Measurements from ENCODE around the gene TRIM69.

The TRIM69 gene

GRCh38 chr15:44790656-44791055, 54.3 kb downstream of the TRIM69 start:
- Histone ChIP-seq H4K20me1 (ENCODE audit: control insufficient read depth, insufficient read depth, low read depth, low read length) (no peaks in the 10 kb centered on the region), H3K9me3 (ENCODE audit: control insufficient read depth, insufficient read depth, low read length) (no peaks in the 10 kb centered on the region), H3K27ac (ENCODE audit: low read depth, low read length) (no peak overlapping the region), H3K4me2 (ENCODE audit: low read length) (no peak overlapping the region), H3K4me3 (ENCODE audit: low read length) (no peak overlapping the region), H3K9me2 (replicated peaks; ENCODE audit: control insufficient read depth, low read length) (no peaks in the 10 kb centered on the region), H3F3A (ENCODE audit: control insufficient read depth, insufficient read depth) (no peaks in the 10 kb centered on the region), H3K27me3 (ENCODE audit: control insufficient read depth, low read length) (peaks cover 6% of the 10 kb centered on the region; the same call in 1 of the 2 replicates), H3K36me3 (ENCODE audit: control insufficient read depth, low read length) (no peaks in the 10 kb centered on the region), H3K79me2 (ENCODE audit: control insufficient read depth, low read length) (no peaks in the 10 kb centered on the region), H3K4me1 (ENCODE audit: control insufficient read depth, low read length) (no peaks in the 10 kb centered on the region)
- no peak for TF ChIP-seq CTCF (IDR thresholded peaks at IDR 0.05; ENCODE audit: low read depth, low read length, poor library complexity, severe bottlenecking)
- no peak for TF ChIP-seq EZH2phosphoT487 (IDR thresholded peaks at IDR 0.05; ENCODE audit: borderline replicate concordance, low read length)

- no peaks in the 10 kb centered on the region for H3K9me2 ChIP-seq (replicated peaks; ENCODE audit: control insufficient read depth, low read length)
- H3K27me3 ChIP-seq (ENCODE audit: control insufficient read depth, low read length), result peaks cover 6% of the 10 kb centered on the region; the same call in 1 of the 2 replicates
- no peak for TF ChIP-seq CTCF (IDR thresholded peaks at IDR 0.05; ENCODE audit: low read depth, low read length, poor library complexity, severe bottlenecking)
- H3K27ac ChIP-seq (ENCODE audit: low read depth, low read length), result no peak overlapping the region
- H3F3A ChIP-seq (ENCODE audit: control insufficient read depth, insufficient read depth), result no peaks in the 10 kb centered on the region
- no peaks in the 10 kb centered on the region for H4K20me1 ChIP-seq (ENCODE audit: control insufficient read depth, insufficient read depth, low read depth, low read length)
- no peak overlapping the region for H3K4me3 ChIP-seq (ENCODE audit: low read length)
- H3K79me2 ChIP-seq (ENCODE audit: control insufficient read depth, low read length), result no peaks in the 10 kb centered on the region
- no peaks in the 10 kb centered on the region for H3K9me3 ChIP-seq (ENCODE audit: control insufficient read depth, insufficient read depth, low read length)
- H3K36me3 ChIP-seq (ENCODE audit: control insufficient read depth, low read length), result no peaks in the 10 kb centered on the region
- no peaks in the 10 kb centered on the region for H3K4me1 ChIP-seq (ENCODE audit: control insufficient read depth, low read length)
- H3K4me2 ChIP-seq (ENCODE audit: low read length), result no peak overlapping the region
Measured at GRCh38 chr15:44792715-44793114, 56.4 kb downstream of the TRIM69 start.

- Histone ChIP-seq H3K9me3 (ENCODE audit: control insufficient read depth, insufficient read depth, low read length) (no peaks in the 10 kb centered on the region), H4K20me1 (ENCODE audit: control insufficient read depth, insufficient read depth, low read depth, low read length) (no peaks in the 10 kb centered on the region), H3K4me3 (ENCODE audit: low read length) (no peak overlapping the region), H3K36me3 (ENCODE audit: control insufficient read depth, low read length) (no peaks in the 10 kb centered on the region), H3K9me2 (replicated peaks; ENCODE audit: control insufficient read depth, low read length) (no peaks in the 10 kb centered on the region), H3K79me2 (ENCODE audit: control insufficient read depth, low read length) (no peaks in the 10 kb centered on the region), H3K27me3 (ENCODE audit: control insufficient read depth, low read length) (peaks cover 5% of the 10 kb centered on the region; the same call in 1 of the 2 replicates), H3K4me1 (ENCODE audit: control insufficient read depth, low read length) (no peaks in the 10 kb centered on the region), H3F3A (ENCODE audit: control insufficient read depth, insufficient read depth) (no peaks in the 10 kb centered on the region), H3K4me2 (ENCODE audit: low read length) (no peak overlapping the region), H3K27ac (ENCODE audit: low read depth, low read length) (no peak overlapping the region)
- TF ChIP-seq CTCF (IDR thresholded peaks at IDR 0.05; ENCODE audit: low read depth, low read length, poor library complexity, severe bottlenecking) (no peak), EZH2phosphoT487 (IDR thresholded peaks at IDR 0.05; ENCODE audit: borderline replicate concordance, low read length) (no peak)
Measured at GRCh38 chr15:44794072-44794471, 57.7 kb downstream of the TRIM69 start.

- no peaks in the 10 kb centered on the region for H3K79me2 ChIP-seq (ENCODE audit: control insufficient read depth, low read length)
Measured at GRCh38 chr15:44796508-44796907, 60.2 kb downstream of the TRIM69 start.

More at GRCh38 chr15:44796508-44796907, 60.2 kb downstream of the TRIM69 start:
- Histone ChIP-seq H3K27me3 (ENCODE audit: control insufficient read depth, low read length) (0 out of 2 replicates have a peak, but pooled peaks cover 2% of the 10 kb centered on the region), H3K9me2 (replicated peaks; ENCODE audit: control insufficient read depth, low read length) (no peaks in the 10 kb centered on the region), H3K9me3 (ENCODE audit: control insufficient read depth, insufficient read depth, low read length) (no peaks in the 10 kb centered on the region), H3K4me1 (ENCODE audit: control insufficient read depth, low read length) (no peaks in the 10 kb centered on the region), H3K36me3 (ENCODE audit: control insufficient read depth, low read length) (no peaks in the 10 kb centered on the region), H3K27ac (ENCODE audit: low read depth, low read length) (no peak overlapping the region), H3K4me3 (ENCODE audit: low read length) (no peak overlapping the region), H3K4me2 (ENCODE audit: low read length) (no peak overlapping the region), H3F3A (ENCODE audit: control insufficient read depth, insufficient read depth) (no peaks in the 10 kb centered on the region), H4K20me1 (ENCODE audit: control insufficient read depth, insufficient read depth, low read depth, low read length) (no peaks in the 10 kb centered on the region)
- TF ChIP-seq CTCF (IDR thresholded peaks at IDR 0.05; ENCODE audit: low read depth, low read length, poor library complexity, severe bottlenecking) (no peak), EZH2phosphoT487 (IDR thresholded peaks at IDR 0.05; ENCODE audit: borderline replicate concordance, low read length) (no peak)

Data from DOHH2 (cell line).